ENCODE measurements around the gene CCDC117. TPM values are rescaled to one million over a fixed set of nuclear protein-coding genes. Genes with fewer than 3 reads are reported as not detected.

Gene CCDC117
- total and polyA plus RNA-seq, 2 donors (not counting 1 experiment from before 2014, with no cell fraction given): 12.4 to 16.7 TPM

GRCh38 chr22:28780296-28780695, 7.8 kb downstream of the CCDC117 start:
- peaks cover 3% of the 10 kb centered on the region for H3K4me1 ChIP-seq (ENCODE audit: control insufficient read depth, extremely low read depth, insufficient read depth, low read length)
- H2AFZ ChIP-seq (ENCODE audit: low read length): no peak overlapping the region
- peaks cover 35% of the 10 kb centered on the region for H3K79me2 ChIP-seq (ENCODE audit: control insufficient read depth, insufficient read depth, low read length)
- no peak overlapping the region for H3K4me2 ChIP-seq (ENCODE audit: extremely low read depth, insufficient read depth, low read length)
- H3K27ac ChIP-seq (ENCODE audit: insufficient read depth, low read length): no peak overlapping the region
- no peaks in the 10 kb centered on the region for H3K27me3 ChIP-seq (ENCODE audit: control insufficient read depth, insufficient read depth, low read length)
- H3K4me3 ChIP-seq (replicated peaks in 1 of 4; ENCODE audit: control extremely low read depth in 1 of 4, insufficient read depth in 1 of 4, low read depth in 3 of 4, low read length in 4 of 4): no peak overlapping the region
- no peak for TF ChIP-seq CTCF (conservative IDR thresholded peaks at IDR 0.05 in 1 of 2, IDR thresholded peaks at IDR 0.05 in 1 of 2; ENCODE audit: low read depth in 1 of 2, low read length in 2 of 2)
- no peak for TF ChIP-seq EZH2 (IDR thresholded peaks at IDR 0.05; ENCODE audit: low read length, missing control alignments)
- no peak for DNase-seq (ENCODE audit: low read depth in 2 of 2)
- H3K9me3 ChIP-seq (ENCODE audit: control insufficient read depth, insufficient read depth, low read depth, low read length): no peaks in the 10 kb centered on the region
- no peaks in the 10 kb centered on the region for H4K20me1 ChIP-seq (ENCODE audit: control insufficient read depth, extremely low read depth, insufficient read depth, low read length)
- H3K9ac ChIP-seq (ENCODE audit: insufficient read depth, low read length): no peak overlapping the region
- peaks cover 3% of the 10 kb centered on the region for H3K36me3 ChIP-seq (ENCODE audit: control insufficient read depth, insufficient read depth, low read length)

- no peak overlapping the region for H2AFZ ChIP-seq (ENCODE audit: low read length)
- H3K9me3 ChIP-seq (ENCODE audit: control insufficient read depth, insufficient read depth, low read depth, low read length): no peaks in the 10 kb centered on the region
- peaks cover 6% of the 10 kb centered on the region for H3K36me3 ChIP-seq (ENCODE audit: control insufficient read depth, insufficient read depth, low read length)
- TF ChIP-seq CTCF (conservative IDR thresholded peaks at IDR 0.05 in 1 of 2, IDR thresholded peaks at IDR 0.05 in 1 of 2; ENCODE audit: low read depth in 1 of 2, low read length in 2 of 2): no peak
- TF ChIP-seq EZH2 (IDR thresholded peaks at IDR 0.05; ENCODE audit: low read length, missing control alignments): no peak
- H3K79me2 ChIP-seq (ENCODE audit: control insufficient read depth, insufficient read depth, low read length): peaks cover 8% of the 10 kb centered on the region
- H3K4me1 ChIP-seq (ENCODE audit: control insufficient read depth, extremely low read depth, insufficient read depth, low read length): no peaks in the 10 kb centered on the region
- no peak overlapping the region for H3K27ac ChIP-seq (ENCODE audit: insufficient read depth, low read length)
- DNase-seq (ENCODE audit: low read depth in 2 of 2): peak in 1 of 2 donors; percentile 28
- no peak overlapping the region for H3K4me2 ChIP-seq (ENCODE audit: extremely low read depth, insufficient read depth, low read length)
- no peak overlapping the region for H3K9ac ChIP-seq (ENCODE audit: insufficient read depth, low read length)
- no peak overlapping the region for H3K4me3 ChIP-seq (replicated peaks in 1 of 4; ENCODE audit: control extremely low read depth in 1 of 4, insufficient read depth in 1 of 4, low read depth in 3 of 4, low read length in 4 of 4)
- H4K20me1 ChIP-seq (ENCODE audit: control insufficient read depth, extremely low read depth, insufficient read depth, low read length): no peaks in the 10 kb centered on the region
- H3K27me3 ChIP-seq (ENCODE audit: control insufficient read depth, insufficient read depth, low read length): no peaks in the 10 kb centered on the region
Observed at GRCh38 chr22:28783786-28784671, 11.5 kb downstream of the CCDC117 start.

- Histone ChIP-seq H3K36me3 (ENCODE audit: control insufficient read depth, insufficient read depth, low read length) (peaks cover 6% of the 10 kb centered on the region), H4K20me1 (ENCODE audit: control insufficient read depth, extremely low read depth, insufficient read depth, low read length) (no peaks in the 10 kb centered on the region), H3K27ac (ENCODE audit: insufficient read depth, low read length) (no peak overlapping the region), H3K4me1 (ENCODE audit: control insufficient read depth, extremely low read depth, insufficient read depth, low read length) (no peaks in the 10 kb centered on the region), H3K79me2 (ENCODE audit: control insufficient read depth, insufficient read depth, low read length) (no peaks in the 10 kb centered on the region), H3K4me2 (ENCODE audit: extremely low read depth, insufficient read depth, low read length) (no peak overlapping the region), H3K4me3 (replicated peaks in 1 of 4; ENCODE audit: control extremely low read depth in 1 of 4, insufficient read depth in 1 of 4, low read depth in 3 of 4, low read length in 4 of 4) (no peak overlapping the region), H3K27me3 (ENCODE audit: control insufficient read depth, insufficient read depth, low read length) (no peaks in the 10 kb centered on the region), H3K9me3 (ENCODE audit: control insufficient read depth, insufficient read depth, low read depth, low read length) (no peaks in the 10 kb centered on the region), H2AFZ (ENCODE audit: low read length) (no peak overlapping the region), H3K9ac (ENCODE audit: insufficient read depth, low read length) (no peak overlapping the region)
- TF ChIP-seq CTCF (conservative IDR thresholded peaks at IDR 0.05 in 1 of 2, IDR thresholded peaks at IDR 0.05 in 1 of 2; ENCODE audit: low read depth in 1 of 2, low read length in 2 of 2): no peak
- no peak for TF ChIP-seq EZH2 (IDR thresholded peaks at IDR 0.05; ENCODE audit: low read length, missing control alignments)
- no peak for DNase-seq (ENCODE audit: low read depth in 2 of 2)
Observed at GRCh38 chr22:28788601-28789000, 16.1 kb downstream of the CCDC117 start.
